OCI-LY1 (cell line): ENCODE data around the gene CDC73.

Source experiments
- H2AFZ ChIP-seq: fragments of 200-600 bp; sonication (generic), shearing (Covaris generic); 2 replicates; pipeline ENCODE4 v1.6.0; 2014; ENCODE audit warnings: antibody characterized with exemption, mild to moderate bottlenecking, low read length
- H3F3A ChIP-seq: fragments of 200-600 bp; sonication (generic), shearing (Covaris generic); 2 replicates; pipeline ENCODE4 v1.6.0; 2014; ENCODE audit warnings: mild to moderate bottlenecking, antibody characterized with exemption, low read length, moderate library complexity; ENCODE audit not compliant: insufficient read depth
- H3K27ac ChIP-seq: fragments of 200-600 bp; sonication (generic); 2 replicates; pipeline ENCODE4 v1.5.1; 2014; ENCODE audit warnings: low read length, mixed run types, mild to moderate bottlenecking, low read depth; ENCODE audit not compliant: poor library complexity, severe bottlenecking
- H3K27me3 ChIP-seq: fragments of 200-600 bp; sonication (generic); 2 replicates; pipeline ENCODE4 v1.6.0; 2014; ENCODE audit warnings: antibody characterized with exemption, mild to moderate bottlenecking, low read length, moderate library complexity; ENCODE audit not compliant: insufficient read depth
- H3K36me3 ChIP-seq: fragments of 200-600 bp; sonication (generic); 2 replicates; pipeline ENCODE4 v1.6.1; 2014; ENCODE audit warnings: mild to moderate bottlenecking, antibody characterized with exemption, low read length, moderate library complexity, mixed read lengths; ENCODE audit not compliant: insufficient read depth
- H3K4me1 ChIP-seq: fragments of 200-600 bp; sonication (generic); 2 replicates; pipeline ENCODE4 v1.5.1; 2014; ENCODE audit warnings: mild to moderate bottlenecking, low read length, moderate library complexity; ENCODE audit not compliant: insufficient read depth, severe bottlenecking
- H3K4me2 ChIP-seq: fragments of 200-600 bp; sonication (generic), shearing (Covaris generic); 2 replicates; pipeline ENCODE4 v1.6.1; 2014; ENCODE audit warnings: low read length
- H3K4me3 ChIP-seq: fragments of 200-600 bp; sonication (generic); 2 replicates; pipeline ENCODE4 v1.5.1; 2014; ENCODE audit warnings: low read length, low read depth, mild to moderate bottlenecking, mixed read lengths; ENCODE audit not compliant: poor library complexity, severe bottlenecking
- H3K79me2 ChIP-seq: fragments of 200-600 bp; shearing (Covaris generic); 2 replicates; pipeline ENCODE4 v1.6.1; 2016; ENCODE audit warnings: mixed run types, low read length, mixed read lengths; ENCODE audit not compliant: insufficient read depth
- H3K9ac ChIP-seq: fragments of 200-600 bp; sonication (generic), shearing (Covaris generic); 2 replicates; pipeline ENCODE4 v1.6.1; 2014; ENCODE audit warnings: mild to moderate bottlenecking, low read length, mixed read lengths
- H3K9me2 ChIP-seq: fragments of 200-600 bp; sonication (generic), shearing (Covaris generic); 2 replicates; pipeline ENCODE4 v1.6.1; 2014; ENCODE audit warnings: low read depth, mild to moderate bottlenecking, low read length, mixed read lengths
- H3K9me3 ChIP-seq: fragments of 200-600 bp; shearing (Covaris generic); 2 replicates; pipeline ENCODE4 v1.6.1; 2014; ENCODE audit warnings: low read length, mixed read lengths
- H4K20me1 ChIP-seq: fragments of 200-600 bp; sonication (generic), shearing (Covaris generic); 2 replicates; pipeline ENCODE4 v1.6.0; 2016; ENCODE audit warnings: mild to moderate bottlenecking, low read length; ENCODE audit not compliant: insufficient read depth
- CTCF ChIP-seq: fragments of 200-600 bp; sonication (generic), shearing (Covaris generic); IDR thresholded peaks from 2 replicates; pipeline ENCODE4 v1.5.1; 2017; ENCODE audit warnings: mild to moderate bottlenecking, antibody characterized with exemption, low read length, moderate library complexity, mixed read lengths
- EZH2 ChIP-seq: fragments of 200-600 bp; sonication (generic), shearing (Covaris generic); IDR thresholded peaks from 2 replicates; pipeline ENCODE4 v1.8.0; 2017; ENCODE audit warnings: borderline replicate concordance, mixed run types, mild to moderate bottlenecking, antibody characterized with exemption, low read length, moderate library complexity, mixed read lengths

The CDC73 gene

DNA sequence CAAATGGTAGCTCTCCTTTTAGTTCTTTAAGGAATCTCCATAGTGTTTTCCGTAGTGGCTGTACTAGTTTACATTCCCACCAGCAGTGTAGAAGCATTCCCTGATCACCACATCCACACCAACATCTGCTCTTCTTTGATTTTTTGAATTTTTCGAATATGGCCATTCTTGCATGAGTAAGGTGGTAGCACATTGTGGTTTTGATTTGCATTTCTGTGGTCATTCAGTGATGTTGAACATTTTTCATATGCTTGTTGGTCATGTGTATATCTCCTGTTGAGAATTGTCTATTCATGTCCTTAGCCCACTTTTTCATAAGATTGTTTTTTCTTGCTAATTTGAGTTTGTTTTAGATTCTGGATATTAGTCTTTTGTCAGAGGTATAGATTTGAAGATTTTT lies 149.2 kb downstream of the CDC73 start:
- H2AFZ ChIP-seq = no peak overlapping the region
- no peak overlapping the region for H3K9ac ChIP-seq
- no peak overlapping the region for H3K27ac ChIP-seq
- TF ChIP-seq CTCF (no peak), EZH2 (no peak)
- H3K4me2 ChIP-seq = no peak overlapping the region
- no peaks in the 10 kb centered on the region; the same call in 1 of the 2 replicates for H3K36me3 ChIP-seq
- H3K4me1 ChIP-seq = peaks cover 9% of the 10 kb centered on the region
- no peaks in the 10 kb centered on the region for H3F3A ChIP-seq
- no peaks in the 10 kb centered on the region for H4K20me1 ChIP-seq
- no peaks in the 10 kb centered on the region for H3K9me3 ChIP-seq
- no peak overlapping the region for H3K4me3 ChIP-seq
- H3K79me2 ChIP-seq = no peaks in the 10 kb centered on the region
- H3K9me2 ChIP-seq = no peaks in the 10 kb centered on the region
- no peaks in the 10 kb centered on the region for H3K27me3 ChIP-seq

DNA sequence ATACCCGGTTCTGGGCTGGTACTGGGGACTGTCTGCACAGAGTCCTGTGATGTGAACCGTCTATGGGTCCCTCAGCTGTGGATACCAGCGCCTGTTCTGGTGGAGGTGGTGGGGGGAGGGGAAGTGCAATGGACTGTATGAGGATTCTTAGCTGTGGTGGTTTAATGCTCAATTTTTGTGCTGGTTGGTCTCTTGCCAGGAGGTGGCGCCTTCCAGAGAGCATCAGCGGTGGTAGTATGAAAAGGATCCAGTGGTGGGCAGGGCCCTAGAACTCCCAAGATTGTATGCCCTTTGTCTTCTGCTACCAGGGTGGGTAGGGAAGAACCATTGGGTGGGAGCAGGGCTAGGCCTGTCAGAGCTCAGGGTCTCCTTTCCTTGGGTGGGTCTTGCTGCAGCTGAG lies 153.9 kb downstream of the CDC73 start:
- Histone ChIP-seq H3K9me2 (no peaks in the 10 kb centered on the region), H3K4me1 (peaks cover 6% of the 10 kb centered on the region), H4K20me1 (no peaks in the 10 kb centered on the region), H2AFZ (no peak overlapping the region), H3K9me3 (no peaks in the 10 kb centered on the region), H3K27me3 (no peaks in the 10 kb centered on the region), H3K79me2 (no peaks in the 10 kb centered on the region), H3K4me2 (no peak overlapping the region), H3F3A (no peaks in the 10 kb centered on the region), H3K36me3 (no peaks in the 10 kb centered on the region; the same call in 1 of the 2 replicates), H3K4me3 (no peak overlapping the region), H3K27ac (no peak overlapping the region), H3K9ac (no peak overlapping the region)
- TF ChIP-seq EZH2 = no peak
- TF ChIP-seq CTCF = no peak

- no peaks in the 10 kb centered on the region for H3F3A ChIP-seq
- H3K9me2 ChIP-seq = no peaks in the 10 kb centered on the region
- no peaks in the 10 kb centered on the region for H4K20me1 ChIP-seq
- TF ChIP-seq EZH2 (no peak), CTCF (no peak)
- H2AFZ ChIP-seq = no peak overlapping the region
- H3K4me1 ChIP-seq = no peaks in the 10 kb centered on the region
- H3K4me2 ChIP-seq = no peak overlapping the region
- H3K27me3 ChIP-seq = no peaks in the 10 kb centered on the region
- H3K9ac ChIP-seq = no peak overlapping the region
- no peak overlapping the region for H3K27ac ChIP-seq
- no peaks in the 10 kb centered on the region for H3K79me2 ChIP-seq
- H3K4me3 ChIP-seq = no peak overlapping the region
- H3K9me3 ChIP-seq = no peaks in the 10 kb centered on the region
- H3K36me3 ChIP-seq = no peaks in the 10 kb centered on the region; the same call in 1 of the 2 replicates
These were observed 157.1 kb downstream of the CDC73 start for GRCh38 chr1:193278968-193279367.
